Activated naive CD4-positive, alpha-beta T cell treated with anti-CD3 and anti-CD28 coated beads, Interleukin-2, amount 50 U/mL, for 72 hours (primary cell): ENCODE measurements around the gene LIN7C. TPM values are rescaled to one million over a fixed set of nuclear protein-coding genes. Genes with fewer than 3 reads are reported as not detected.

ENCODE experiments used
- ATAC-seq, 2 donors: fragments of 150-1000 bp; cut with Tn5 transposase; 2 replicates each; pipeline ENCODE4 v1.10.0; 2021; ENCODE audit warnings: mild to moderate bottlenecking in 2 of 2, moderate library complexity in 2 of 2
- DNase-seq, 2 donors: peaks; one replicate each; pipeline ENCODE4 v3.0.0; 2021 to 2022; ENCODE audit warnings: low spot score in 2 of 2
- H3K27ac Mint-ChIP-seq, 2 donors: one replicate each; pipeline ENCODE4 v1.8.0; 2022; ENCODE audit warnings: mild to moderate bottlenecking in 2 of 2, mixed read lengths in 2 of 2
- H3K36me3 Mint-ChIP-seq, 2 donors: one replicate each; pipeline ENCODE4 v1.8.0; 2022; ENCODE audit warnings: mixed read lengths in 2 of 2
- H3K9me3 Mint-ChIP-seq, 2 donors: one replicate each; pipeline ENCODE4 v1.8.0; 2022; ENCODE audit warnings: mixed read lengths in 2 of 2
- total RNA-seq, 2 donors: library from RNA; stranded (reverse); gene quantifications; one replicate each; pipeline ENCODE4 v1.2.3, GENCODE V29; 2022

Gene LIN7C
- total RNA-seq, 2 donors from 2014 or later, result 20.4 to 22.2 TPM

- no peak for ATAC-seq
- no peaks in the 10 kb centered on the region for H3K36me3 Mint-ChIP-seq
- no peaks in the 10 kb centered on the region for H3K9me3 Mint-ChIP-seq
- H3K27ac Mint-ChIP-seq, result no peak overlapping the region
- DNase-seq, result no peak
Observed at GRCh38 chr11:27445625-27446024, 60.9 kb downstream of the LIN7C start.

DNA sequence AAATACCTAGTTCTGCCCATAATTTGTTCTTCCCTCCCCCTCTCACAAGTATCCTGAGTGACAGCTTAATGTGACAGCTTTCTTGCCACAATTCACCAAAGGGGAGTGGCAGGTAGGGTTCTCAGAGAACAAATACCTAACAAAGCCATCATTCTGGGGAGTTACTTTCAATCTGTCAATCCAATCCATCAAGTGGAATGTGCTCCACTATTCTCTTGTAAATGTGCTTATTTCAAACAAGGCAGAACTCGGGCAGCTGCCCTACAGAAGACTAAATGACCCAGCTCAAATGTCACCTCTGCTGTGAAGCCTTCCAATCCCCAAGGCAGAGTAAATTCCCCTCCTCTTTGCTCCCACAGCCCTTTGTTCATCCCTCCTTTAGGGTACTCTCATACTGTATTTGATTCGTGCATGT is 61.8 kb downstream of the LIN7C start:
- no peak for DNase-seq
- Mint-ChIP-seq H3K9me3 (no peaks in the 10 kb centered on the region), H3K36me3 (no peaks in the 10 kb centered on the region), H3K27ac (no peak overlapping the region)
- no peak for ATAC-seq

Other genes with a start within 250 kb of the LIN7C start
- 10 to 100 TPM; 19.7 to 20.8 TPM for gene CCDC34, start 143.6 kb downstream of the LIN7C start, total RNA-seq
- under 1 TPM; 0.08 to 0.27 TPM for gene LGR4, start 34.0 kb downstream of the LIN7C start, total RNA-seq
- not detected for gene BDNF, start 193.7 kb upstream of the LIN7C start, total RNA-seq